Activated T-cell treated with anti-CD3 and anti-CD28 coated beads, Interleukin-2, amount 50 U/mL, for 48 hours (primary cell): ENCODE results near the gene LSS.
"Not testable (repeated sequence)": the region's sequence is repeated elsewhere in the genome, so short reads cannot be mapped to it uniquely, and the experiment has no call there.

ENCODE experiments used
- DNase-seq, 2 experiments: peaks; one replicate each; pipeline ENCODE4 v3.0.0-alpha.2; 2020

Gene LSS

DNA sequence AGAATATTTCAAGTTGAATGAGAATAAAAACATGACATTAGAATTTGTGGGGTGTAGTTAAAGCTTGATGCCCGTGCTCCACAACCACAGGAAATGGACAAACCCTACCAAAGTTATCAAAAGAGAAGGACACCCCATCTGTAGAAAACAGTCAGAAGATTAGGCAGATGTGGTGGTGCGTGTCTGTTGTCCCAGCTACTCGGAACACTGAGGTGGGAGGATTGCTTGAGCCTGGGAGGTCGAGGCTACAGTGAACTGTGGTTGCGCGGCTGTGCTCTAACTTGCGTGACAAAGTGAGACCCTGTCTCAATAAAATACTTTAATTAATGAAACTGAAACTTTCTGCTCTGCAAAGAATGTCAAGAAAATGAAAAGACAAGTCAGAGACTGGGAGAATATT lies 42.9 kb downstream of the LSS start:
- no peak for DNase-seq

DNA sequence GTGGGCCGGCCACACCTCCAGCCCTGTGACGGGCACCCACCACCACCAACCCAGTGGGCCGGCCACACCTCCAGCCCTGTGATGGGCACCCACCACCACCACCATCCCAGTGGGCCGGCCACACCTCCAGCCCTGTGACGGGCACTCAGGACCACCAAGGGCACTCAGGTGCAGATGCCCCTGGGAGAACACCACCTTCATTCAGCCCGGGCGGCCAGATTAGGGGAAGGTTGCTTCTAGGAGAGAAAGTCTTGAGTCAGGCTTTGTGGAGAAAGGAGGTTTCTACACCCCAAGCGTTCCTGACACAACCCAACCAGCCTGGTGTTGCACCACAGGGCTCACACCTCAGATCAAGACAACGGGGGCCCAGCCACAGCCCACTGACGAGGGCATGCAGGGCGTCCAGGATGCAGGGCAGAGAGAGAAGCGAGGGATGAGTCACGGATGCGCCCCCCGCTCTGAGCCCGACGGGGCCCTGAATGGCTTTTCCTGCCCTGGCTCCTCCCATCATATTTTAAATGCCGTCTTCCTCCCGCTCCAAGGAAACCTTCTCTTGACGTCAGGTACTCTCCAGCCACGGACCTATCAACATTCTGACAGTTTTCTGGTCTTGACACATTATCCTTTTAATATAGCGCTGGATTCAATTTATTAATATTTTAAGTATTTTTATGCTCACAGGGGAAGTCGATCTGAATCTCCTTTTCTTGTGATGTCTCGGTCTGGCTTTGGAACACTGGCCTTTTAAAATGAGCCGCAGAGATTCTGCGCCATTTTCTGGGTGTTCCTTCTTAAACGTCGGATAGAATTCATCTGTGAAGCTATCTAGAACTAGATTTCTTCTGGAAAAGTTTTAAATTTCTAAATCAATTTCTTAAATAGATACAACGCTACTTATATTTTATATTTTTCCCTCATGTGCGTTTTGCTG lies 43.7 kb downstream of the LSS start:
- peak; percentile 80 for DNase-seq

DNA sequence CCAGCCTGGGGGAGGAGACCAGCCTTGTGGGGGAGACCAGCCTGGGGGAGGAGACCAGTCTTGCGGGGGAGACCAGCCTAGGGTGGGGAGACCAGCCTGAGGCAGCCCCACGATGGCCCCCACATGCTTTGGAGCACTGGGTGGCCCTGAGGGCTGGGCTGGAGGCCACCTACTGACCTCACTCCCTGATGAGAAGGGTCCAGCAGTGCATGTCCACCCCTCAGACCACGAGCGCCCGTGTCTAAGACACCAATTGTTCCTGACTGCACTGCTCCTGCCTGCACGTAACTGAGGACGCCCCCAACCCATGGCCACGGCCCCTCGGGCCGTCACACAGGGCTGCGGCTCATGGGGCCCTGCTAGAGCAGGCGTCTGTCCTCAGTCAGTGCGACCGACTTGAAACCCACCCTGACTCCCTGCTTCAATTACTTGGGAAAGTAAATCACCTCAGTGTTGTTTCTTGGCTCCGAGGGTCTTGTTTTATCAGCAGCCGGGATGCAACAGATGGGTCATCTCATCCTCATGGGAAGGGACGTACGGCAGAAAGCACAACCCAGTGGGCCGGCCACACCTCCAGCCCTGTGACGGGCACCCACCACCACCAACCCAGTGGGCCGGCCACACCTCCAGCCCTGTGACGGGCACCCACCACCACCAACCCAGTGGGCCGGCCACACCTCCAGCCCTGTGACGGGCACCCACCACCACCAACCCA lies 44.5 kb downstream of the LSS start, which contains the start of gene SPATC1L:
Gene SPATC1L, minus strand, starts transcription at position 550 of the 715 bp plus-strand sequence. CDS start 1,643 bp downstream, outside the sequence.
- peak; percentile 63 to 73 for DNase-seq

DNA sequence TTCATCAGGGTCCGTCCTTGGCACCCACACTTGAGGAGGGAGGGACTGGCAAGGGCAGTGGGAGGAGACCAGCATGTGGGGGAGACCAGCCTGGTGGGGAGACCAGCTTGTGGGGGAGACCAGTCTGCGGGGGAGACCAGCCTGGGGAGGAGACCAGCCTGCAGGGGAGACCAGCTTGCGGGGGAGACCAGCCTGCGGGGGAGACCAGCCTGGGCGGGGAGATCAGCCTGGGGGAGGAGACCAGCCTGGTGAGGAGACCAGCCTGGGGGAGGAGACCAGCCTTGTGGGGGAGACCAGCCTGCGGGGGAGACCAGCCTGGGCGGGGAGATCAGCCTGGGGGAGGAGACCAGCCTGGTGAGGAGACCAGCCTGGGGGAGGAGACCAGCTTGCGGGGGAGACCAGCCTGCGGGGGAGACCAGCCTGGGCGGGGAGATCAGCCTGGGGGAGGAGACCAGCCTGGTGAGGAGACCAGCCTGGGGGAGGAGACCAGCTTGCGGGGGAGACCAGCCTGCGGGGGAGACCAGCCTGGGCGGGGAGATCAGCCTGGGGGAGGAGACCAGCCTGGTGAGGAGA lies 45.2 kb downstream of the LSS start:
- DNase-seq, result not testable (repeated sequence)

DNA sequence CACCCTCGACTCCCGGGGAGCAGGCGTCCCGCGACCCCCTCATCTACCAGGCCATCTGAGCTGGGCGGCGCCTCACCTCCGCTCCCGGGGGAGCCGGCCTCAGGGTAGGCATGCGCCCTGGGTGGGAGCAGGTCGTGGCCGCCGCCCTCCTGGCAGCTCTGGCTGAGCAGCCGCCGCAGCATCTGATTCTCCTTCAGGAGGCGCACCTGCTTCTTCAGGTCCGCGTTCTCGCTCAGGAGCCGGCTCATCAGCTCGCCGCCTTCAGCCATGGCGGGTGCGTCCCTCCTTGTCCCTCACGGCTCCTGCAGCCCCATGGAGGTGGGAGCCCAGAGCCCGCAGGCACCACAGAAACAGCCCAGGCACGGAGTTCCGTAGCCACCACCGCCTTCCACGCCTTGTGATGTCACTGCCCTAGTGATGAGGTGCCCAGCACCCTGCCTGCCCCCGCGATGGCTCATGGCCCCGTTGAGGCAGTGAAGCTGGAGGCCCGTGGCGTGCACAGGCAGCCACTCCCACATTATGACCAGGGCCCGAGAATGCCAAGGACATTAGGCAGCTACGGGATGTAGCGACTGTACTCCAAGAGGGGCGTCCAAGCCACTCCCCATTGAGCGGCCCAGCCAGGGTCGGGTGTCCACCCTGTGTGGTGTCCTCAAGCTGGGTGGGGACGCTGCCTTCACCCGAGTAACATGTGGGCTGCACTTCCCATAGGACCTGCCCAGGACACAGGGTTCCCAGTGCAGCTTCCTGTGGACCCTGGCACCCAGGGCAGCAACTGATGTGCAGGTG lies 45.8 kb downstream of the LSS start:
- no peak for DNase-seq

DNA sequence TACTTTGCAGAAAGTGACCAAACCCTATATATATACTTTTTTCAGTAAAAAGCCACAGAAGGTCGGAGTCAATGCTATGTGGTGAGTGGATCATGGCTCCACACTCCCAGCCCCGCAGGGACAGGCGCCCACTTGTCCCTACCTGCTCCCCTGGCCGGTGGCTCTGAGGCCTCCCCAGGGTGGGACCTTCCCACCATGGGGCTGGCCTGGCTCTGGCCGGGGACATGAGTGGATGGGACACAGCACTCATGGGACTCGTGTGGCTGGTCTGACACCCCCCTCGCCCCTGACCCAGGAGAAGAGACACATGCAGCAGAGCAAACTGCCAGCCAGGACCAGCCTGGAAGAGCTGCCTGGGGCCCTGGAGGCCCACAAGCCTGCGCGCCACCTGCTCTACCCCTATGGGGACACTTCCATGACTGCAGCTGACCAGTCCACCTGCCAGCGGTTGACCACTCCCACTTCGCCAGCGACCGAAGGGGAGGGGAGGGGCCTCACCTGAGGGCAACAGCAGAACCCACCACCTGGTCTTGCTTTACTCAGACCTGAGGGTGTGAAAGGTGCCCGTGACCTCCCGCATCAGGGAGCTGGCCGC lies 46.5 kb downstream of the LSS start:
- DNase-seq, result no peak

DNA sequence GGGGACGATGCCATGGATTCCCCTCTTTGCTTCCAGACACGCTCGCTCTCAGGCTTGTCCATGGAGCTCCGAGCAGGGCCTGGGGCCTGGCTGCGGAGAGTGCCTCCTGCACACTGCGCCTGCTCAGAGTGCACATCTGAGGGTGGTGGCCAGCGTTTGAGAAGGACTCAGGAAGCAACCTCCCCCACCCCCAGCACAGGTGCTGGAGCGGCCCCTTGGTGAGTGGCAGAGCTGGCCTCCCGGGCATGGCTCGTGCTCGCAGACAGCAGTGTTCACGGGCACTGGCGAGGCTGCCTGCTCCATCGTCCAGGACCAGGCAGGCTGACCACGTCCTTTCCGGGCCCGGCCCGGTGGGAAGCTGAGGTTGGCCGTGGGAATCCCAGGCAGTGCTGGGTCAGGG lies 47.1 kb downstream of the LSS start:
- no peak for DNase-seq

DNA sequence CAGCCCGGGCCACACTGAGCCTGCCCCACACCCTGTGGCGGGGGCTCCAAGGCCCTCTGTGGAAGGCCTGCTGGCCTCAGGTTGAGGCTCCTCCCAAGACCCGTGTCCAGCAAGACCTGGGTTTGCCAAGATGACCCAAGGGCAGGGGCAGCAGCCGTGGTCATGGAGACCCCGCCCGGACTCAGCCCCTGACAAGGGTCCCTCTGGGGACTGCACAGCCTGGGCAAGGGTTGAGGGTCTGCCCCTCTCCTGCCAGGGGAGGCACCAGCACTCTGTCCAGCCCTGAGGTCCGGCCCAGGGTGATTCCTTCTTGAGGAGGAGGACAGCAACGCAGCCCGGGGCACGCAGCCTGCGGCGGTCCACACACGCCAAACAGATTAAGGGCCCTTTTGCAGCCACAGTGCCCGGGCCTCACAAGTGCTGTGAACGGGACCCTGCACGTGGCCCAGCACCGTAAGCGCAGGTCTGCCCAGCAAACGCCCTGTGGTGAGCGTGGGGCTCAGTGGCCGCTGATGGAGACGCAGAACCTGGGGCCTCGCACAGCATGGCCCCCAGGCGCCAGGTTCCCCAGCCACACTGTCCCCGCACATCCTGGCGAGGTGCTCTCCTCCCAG lies 47.7 kb downstream of the LSS start:
- no peak for DNase-seq

DNA sequence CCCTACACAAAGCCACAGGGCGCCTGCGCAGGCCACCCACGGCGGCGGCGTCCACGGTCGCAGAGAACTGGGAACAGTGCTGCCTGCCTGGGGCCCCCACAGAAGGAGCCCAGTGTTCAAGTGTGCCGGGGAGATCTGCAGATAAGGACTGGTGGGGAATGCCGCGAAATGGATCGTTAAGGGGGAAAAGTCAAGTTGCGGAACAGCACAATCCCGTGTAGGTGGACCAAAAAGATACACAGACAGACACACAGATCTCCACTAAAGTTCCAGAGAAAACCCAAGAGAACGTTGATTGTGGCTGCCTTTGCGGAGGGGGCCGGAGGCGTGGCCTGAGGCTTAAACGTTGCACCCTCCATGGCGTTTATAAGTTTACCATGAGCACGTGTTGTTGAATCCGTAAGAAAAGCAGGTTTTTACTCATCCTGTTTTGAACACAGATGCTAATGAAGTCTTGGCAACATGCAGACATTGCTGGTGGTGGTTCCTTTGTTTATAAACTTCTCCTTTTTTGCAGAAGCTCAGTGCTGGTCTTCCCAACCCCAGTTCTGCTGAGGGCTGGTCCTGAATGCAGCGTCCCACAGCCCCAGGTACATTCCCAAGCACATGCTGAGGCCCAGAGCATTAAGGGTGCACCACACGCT lies 48.4 kb downstream of the LSS start:
- no peak for DNase-seq

DNA sequence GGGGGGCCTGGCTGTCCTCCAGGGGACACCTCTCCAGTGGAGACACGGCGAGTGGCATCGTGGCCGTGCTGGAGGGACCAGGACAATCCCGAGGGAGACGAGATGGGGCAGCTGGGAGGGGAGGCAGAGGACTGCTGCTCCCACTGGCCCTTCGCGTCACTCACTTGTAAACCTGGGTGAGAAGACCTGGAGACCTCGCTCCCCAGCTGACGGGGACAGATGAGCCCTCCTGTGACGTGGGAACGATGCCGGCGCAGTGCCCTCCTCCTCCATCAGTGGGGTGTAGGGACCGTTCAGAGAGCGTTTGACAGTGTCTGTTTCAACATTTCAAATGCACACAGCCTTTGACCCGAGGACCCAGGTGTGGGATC lies 48.9 kb downstream of the LSS start:
- DNase-seq, result no peak

DNA sequence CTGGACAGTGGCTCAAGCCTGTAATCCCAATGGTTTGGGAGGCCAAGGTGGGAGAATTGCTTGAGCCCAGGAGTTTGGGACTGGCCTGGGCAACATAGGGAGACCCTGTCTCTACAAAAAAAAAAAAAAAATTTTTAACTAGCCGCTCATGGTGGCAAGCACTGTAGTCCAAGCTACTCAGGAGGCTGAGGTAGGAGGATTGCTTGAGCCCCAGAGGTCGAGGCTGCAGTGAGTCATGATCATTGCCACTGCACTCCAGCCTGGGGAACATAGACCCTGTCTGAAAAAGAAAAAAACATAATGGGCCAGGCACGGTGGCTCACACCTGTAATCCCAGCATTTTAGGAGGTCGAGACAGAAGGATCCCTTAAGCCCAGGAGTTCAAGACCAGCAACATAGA lies 49.6 kb downstream of the LSS start:
- no peak for DNase-seq

DNA sequence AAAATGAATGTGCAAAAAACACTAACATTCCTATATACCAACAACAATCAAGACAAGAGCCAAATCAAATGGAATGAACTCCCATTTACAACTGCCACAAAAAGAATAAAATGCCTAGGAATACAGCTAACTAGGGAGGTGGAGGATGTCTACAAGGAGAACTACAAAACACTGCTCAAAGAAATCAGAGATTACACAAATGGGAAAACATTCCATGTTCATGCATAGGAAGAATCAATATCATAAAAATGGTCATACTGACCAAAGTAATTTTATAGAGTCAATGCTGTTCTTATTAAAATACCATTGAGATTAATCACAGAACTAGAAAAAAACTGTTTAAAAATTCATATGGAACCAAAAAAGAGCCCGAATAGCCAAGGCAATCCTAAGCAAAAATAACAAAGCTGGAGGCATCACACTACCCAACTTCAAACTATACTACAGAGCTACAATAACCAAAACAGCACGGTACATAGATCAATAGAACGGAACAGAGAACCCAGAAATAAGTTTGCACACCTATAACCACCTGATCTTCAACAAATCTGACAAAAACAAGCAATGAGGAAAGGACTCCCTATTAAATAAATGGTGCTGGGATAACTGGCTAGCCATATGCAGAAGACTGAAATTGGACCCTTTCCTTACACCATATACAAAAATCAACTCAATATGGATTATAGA lies 52.0 kb downstream of the LSS start:
- not testable (repeated sequence) for DNase-seq

DNA sequence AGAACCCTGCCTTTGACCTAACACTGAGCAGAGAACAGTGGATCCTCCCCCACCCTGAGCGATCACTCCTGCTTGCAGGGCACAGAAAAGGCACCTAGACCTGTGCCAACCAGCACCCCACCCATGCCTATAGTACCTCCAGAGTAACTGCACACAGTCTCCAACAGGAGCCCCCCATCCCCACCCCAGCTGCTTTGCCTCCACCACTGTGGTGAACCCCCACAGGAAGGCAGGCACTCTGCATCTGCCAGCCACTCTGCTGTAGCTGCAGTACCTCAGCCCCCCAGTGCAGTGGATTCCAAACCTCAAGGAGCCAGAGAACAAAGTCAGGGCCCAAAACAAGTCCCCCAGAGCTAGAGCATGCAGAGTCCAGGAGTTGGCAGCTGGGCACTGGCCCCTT lies 55.0 kb downstream of the LSS start:
- no peak for DNase-seq

DNA sequence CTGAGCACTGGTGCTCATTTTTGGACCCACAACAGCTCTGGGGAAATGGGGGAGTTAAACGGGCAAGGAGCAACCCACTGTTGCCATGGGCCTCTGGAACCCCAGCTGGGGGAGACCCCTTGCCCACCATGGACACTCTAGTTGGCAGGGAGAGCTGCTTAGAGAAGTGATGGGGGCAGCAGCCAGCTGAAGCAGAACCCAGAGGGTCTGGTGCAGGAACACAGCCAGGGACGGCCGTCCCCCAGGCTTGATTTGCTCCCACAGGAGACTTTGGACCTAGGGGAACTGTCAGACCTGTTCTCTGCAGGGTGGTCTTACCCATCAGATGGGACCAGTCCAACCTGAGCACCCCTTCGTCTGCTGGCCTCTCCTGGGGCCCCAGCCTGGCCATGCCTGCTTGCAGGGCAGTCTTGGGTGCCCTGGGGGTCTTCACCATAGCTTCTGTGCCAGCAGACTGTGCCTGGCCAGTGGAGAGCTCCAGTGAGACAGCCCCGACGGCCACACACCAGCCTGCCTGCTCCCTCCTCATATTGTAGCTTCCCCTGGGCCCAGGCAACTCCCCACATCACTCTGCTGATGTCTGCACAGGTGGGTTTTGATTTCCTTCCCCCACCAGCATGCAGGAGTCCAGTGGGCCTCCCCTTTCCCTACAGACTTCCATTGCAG lies 55.6 kb downstream of the LSS start:
- no peak for DNase-seq

DNA sequence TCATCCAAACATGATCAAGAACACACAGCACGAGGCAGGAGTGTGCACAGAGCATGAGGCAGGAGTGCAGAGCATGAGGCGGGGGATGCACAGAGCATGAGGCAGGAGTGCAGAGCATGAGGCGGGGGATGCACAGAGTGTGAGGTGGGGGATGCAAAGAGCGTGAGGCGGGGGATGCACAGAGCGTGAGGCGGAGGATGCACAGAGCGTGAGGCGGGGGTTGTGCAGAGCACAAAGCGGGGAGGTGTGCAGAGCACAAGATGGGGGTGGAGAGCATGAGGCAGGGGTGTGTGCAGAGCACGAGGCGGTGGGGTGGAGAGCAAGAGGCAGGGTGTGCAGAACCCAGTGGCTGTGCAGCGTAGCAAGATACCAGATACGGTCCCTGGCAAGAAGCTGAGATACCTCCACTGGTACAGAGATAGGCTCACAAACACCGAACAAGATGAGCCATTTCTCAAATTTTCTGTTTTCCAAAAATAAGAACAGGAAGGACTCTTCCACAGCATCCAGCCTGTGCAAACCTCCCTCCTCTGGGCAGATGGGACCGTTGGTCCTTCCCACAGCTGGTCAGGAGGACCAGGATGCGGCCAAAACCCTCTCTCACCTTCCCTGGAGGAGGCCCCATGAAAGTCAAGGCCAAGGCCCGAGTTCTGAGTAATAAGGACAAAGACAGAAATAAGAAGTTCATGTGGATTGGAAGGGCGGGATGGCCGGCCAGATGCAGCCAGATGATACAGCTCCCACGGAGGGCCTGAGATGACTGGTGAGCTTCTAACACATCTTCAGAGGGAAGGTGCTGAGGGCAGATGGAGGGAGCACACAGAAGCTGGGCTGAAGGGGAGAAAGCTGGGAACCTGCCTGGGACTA lies 56.3 kb downstream of the LSS start:
- peak in 1 of 2 experiments; percentile 1 for DNase-seq

DNA sequence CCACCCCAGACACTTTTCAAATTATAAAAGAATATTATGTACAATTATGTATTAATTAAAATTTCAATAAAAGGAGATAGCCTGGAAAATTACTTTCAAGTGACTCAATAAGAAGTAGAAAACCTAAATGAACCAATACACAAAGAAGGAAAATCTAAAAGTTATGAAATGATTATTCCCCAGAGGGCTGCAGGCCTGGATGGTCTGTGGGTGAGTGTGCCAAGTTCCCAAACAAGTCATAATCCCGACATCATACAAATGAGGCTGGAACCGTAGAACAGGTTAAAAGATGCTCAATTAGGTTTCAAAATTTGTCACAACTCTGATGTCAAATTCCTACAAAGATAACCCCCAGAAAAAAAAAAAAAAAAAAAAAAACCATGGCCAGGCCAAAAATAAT lies 57.0 kb downstream of the LSS start:
- DNase-seq, result no peak

DNA sequence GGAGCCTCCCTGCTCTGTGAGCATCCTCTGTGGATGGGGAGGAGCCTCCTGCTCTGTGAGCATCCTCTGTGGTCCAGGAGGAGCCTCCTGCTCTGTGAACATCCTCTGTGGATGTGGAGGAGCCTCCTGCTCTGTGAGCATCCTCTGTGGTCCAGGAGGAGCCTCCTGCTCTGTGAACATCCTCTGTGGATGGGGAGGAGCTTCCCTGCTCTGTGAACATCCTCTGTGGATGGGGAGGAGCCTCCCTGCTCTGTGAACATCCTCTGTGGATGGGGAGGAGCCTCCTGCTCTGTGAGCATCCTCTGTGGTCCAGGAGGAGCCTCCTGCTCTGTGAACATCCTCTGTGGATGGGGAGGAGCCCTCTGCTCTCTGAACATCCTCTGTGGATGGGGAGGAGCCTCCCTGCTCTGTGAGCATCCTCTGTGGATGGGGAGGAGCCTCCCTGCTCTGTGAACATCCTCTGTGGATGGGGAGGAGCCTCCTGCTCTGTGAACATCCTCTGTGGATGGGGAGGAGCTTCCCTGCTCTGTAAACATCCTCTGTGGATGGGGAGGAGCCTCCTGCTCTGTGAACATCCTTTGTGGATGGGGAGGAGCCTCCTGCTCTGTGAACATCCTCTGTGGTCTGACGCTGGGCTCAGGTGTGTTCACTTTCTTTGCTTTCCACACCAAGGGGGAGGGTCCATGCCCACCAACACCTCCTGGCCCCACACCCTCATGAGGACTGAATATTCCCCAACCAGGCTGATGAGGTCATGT lies 58.0 kb downstream of the LSS start:
- peak in 1 of 2 experiments; percentile 11 for DNase-seq

DNA sequence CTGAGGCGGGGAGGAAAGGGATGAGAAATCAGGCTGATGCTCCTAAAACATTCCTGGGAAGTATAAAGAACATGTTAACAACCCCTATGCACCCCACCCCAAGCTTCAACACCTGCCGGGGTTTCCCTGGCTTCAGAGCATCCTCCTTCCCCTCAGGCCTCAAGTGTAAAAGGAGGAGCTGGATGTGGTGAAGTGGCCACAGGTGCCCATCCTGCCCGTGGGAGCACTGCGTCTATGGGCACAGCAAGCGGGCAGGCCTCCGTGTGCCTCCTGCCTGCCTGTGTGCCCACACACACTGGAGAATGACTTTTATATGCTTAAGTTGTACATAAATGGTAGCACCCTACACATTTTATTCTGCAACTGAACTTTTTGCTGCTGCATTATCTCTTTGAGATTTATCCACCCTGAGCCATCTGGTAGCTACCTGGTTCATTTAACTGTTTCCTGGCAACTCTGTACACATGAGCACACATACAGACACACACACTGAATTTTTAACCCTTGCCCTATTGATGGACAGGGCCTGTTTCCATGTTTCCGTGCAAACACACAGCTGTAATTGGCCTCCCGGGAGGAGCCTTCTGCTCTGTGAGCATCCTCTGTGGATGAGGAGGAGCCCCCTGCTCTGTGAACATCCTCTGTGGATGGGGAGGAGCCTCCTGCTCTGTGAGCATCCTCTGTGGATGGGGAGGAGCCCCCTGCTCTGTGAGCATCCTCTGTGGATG lies 59.8 kb downstream of the LSS start:
- peak in 1 of 2 experiments; percentile 8 for DNase-seq
